Erythroblast (primary cell): ENCODE data around the gene CCL15.
A peak's percentile ranks its signal among the peaks of the same experiment; 100 is the strongest.
"Not testable (repeated sequence)": the region's sequence is repeated elsewhere in the genome, so short reads cannot be mapped to it uniquely, and the experiment has no call there.

ENCODE experiments used
- DNase-seq, 2 experiments: peaks; one replicate each; lab custom pipeline; 2025; lab: John Stamatoyannopoulos, UW
- GATA1 ChIP-seq: IDR thresholded peaks from 2 replicates; pipeline ENCODE4 v1.6.1; 2011; ENCODE audit warnings: low read depth, mild to moderate bottlenecking, control low read depth, low read length, moderate library complexity
- POLR2A ChIP-seq: IDR thresholded peaks from 2 replicates; pipeline ENCODE4 v1.6.1; 2011; ENCODE audit warnings: mild to moderate bottlenecking, low read length

The CCL15 gene, protein sequence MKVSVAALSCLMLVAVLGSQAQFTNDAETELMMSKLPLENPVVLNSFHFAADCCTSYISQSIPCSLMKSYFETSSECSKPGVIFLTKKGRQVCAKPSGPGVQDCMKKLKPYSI

DNA sequence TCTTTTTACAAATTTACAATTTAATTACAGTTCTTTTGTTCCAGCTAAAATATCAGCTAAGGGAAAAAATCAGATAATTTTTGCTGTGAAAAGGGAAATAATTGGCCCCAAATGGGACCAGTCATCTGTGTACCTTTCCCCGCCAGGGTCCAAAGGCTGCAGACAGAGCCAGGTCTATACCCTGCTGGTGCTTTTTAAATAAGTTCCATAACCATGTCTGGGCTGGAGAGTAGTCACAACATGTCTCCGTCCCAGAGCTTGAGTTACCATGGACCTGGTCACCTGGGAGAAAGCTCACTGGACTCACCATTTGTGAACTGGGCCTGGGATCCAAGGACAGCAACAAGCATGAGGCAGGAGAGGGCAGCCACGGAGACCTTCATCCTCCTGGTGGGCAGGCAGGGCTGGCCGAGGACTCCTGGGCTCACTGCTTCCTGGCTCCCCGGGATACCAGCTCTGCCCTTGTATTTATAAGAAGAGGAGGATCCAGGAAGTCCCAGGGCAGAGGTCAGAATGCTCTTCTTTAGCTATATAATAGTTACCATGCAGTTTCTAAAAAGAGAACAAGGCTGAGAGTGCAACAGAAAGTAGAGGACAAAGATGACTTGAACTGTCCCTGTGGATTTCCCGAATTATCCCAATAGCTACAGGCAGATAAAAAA lies at the start of gene CCL15:
TSS of gene CCL15 (minus strand) at position 444 of the 662 bp plus-strand sequence. CDS start at position 383, 61 bp downstream.
- TF ChIP-seq POLR2A (no peak), GATA1 (no peak)
- no peak for DNase-seq

- DNase-seq, result no peak
- TF ChIP-seq GATA1, result no peak
Measured at GRCh38 chr17:36049643-36050042, 48.3 kb upstream of the CCL15 start.

DNA sequence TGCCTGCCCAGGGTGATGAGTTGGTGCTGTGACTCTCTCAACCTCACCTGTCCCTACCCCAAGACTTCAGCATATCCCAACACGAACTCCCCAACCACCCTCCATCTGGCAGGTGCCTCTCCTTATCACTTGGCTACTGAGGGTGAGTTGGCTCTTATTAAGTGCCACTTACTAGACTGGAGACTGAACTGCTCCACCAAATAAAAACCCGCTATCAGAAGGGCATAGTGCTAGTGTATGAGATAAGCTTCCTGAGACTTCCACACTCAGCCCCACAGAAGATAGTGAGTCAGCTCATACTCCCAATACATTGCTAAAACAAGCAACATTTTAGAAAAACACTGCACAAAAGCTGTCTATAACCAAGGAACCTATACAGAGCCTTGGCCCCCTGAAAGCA lies 46.7 kb upstream of the CCL15 start:
- TF ChIP-seq GATA1 (no peak), POLR2A (peak; percentile 39)
- DNase-seq, result peak; percentile 17 to 65

GRCh38 chr17:36036235-36036634 lies 34.9 kb upstream of the CCL15 start:
- DNase-seq, result no peak

GRCh38 chr17:36034127-36034526 lies 32.8 kb upstream of the CCL15 start:
- peak in 1 of 2 experiments; percentile 8 for DNase-seq
- TF ChIP-seq POLR2A (peak; percentile 42), GATA1 (no peak)

More at GRCh38 chr17:36036235-36036634, 34.9 kb upstream of the CCL15 start:
- TF ChIP-seq POLR2A (no peak), GATA1 (no peak)

DNA sequence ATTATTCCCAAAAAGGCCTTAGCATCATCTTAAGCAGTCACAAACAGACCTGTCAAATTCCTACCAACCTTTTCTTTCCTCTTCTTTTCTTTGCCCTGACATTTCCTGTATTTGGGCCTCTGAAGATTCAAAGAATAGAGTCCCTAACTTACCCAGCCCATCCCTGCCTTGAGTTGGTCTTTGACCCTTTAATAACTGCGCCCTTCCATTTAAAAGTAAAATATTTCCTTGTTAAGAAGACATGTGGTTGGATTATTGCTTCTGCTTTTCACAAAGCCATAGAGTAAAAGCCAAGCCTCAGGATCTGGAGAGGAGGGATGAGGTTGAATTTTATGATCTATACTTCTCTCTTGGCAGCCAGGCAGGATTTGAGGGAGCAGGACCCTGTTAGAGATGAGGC lies 29.6 kb upstream of the CCL15 start:
- no peak for TF ChIP-seq GATA1
- no peak for TF ChIP-seq POLR2A

GRCh38 chr17:36027761-36028160 lies 26.4 kb upstream of the CCL15 start:
- TF ChIP-seq POLR2A (no peak), GATA1 (no peak)
- no peak for DNase-seq

More for the DNA sequence above, 29.6 kb upstream of the CCL15 start:
- no peak for DNase-seq

DNA sequence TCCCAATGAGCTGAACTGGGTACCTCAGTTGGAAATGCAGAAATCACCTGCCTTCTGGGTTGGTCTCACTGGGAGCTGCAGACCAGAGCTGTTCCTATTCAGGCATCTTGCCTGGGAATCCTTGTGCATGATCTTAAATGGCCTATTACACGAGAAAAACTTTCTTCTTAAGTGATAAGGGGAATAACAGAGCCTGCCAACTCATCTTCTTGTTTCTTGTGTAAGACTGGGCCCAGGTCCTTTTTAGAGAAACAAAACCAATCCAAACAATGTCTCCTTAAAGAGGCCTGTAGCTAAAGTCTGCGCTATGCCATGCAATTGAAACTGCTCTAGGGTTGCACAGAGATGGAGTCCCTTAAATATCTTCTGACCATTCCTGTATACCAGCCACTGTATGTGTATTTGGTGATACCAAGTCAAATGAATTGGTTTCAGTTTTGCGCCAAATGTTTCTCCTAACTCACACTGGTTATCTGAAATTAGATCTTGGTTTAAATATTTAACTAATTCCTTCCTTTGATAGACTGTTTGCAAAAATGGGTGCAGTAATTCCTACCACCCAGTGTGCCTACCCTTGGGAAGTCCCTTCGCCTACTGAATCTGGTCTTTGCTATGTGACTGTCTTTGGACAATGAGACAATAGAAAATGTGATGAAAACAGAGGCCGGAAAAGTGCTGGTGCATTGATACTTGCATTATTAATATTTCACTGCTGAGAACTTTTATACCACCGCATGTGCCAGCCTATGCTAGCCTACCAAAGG lies 22.9 kb upstream of the CCL15 start:
- no peak for DNase-seq
- TF ChIP-seq GATA1 (no peak), POLR2A (no peak)

- no peak for DNase-seq
- TF ChIP-seq GATA1, result no peak
- no peak for TF ChIP-seq POLR2A
Measured at GRCh38 chr17:36019423-36019822, 18.1 kb upstream of the CCL15 start.

GRCh38 chr17:36017799-36018198 lies 16.4 kb upstream of the CCL15 start, which contains the start of gene CCL23:
CCL23 (minus strand) TSS chr17:36017972; CDS start chr17:36017897, 75 bp downstream.
- no peak for TF ChIP-seq POLR2A
- TF ChIP-seq GATA1, result no peak
- DNase-seq, result no peak

DNA sequence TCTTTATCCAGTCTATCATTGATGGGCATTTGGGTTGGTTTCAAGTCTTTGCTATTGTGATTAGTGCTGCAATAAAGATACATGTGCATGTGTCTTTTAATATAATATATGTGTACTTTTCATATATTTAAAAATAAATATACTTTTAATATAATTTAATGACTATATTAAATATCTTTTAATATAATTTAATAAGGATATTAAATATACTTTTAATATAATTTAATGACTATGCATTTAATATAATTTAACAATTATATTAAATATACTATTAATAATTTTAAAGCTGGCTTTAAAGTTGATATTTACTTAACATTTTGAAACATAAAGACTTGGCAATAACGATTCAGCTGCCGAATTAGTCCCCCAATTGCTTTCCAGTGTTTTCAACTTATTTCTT lies 15.2 kb upstream of the CCL15 start:
- TF ChIP-seq GATA1, result no peak
- no peak for TF ChIP-seq POLR2A
- no peak for DNase-seq

DNA sequence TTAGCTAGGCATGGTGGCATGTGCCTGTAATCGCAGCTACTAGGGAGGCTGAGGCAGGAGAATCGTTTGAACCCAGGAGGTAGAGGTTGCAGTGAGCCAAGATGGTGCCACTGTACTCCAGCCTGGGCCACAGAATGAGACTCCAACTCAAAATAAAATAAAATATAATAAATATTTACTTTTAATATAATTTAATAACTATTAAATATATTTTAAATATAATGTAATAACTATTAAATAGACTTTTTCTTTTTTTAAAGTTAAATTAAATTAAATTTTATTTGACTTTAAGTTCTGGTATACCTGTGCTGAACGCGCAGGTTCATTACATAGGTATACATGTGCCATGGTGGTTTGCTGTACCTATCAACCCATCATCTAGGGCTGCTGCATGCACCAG lies 14.5 kb upstream of the CCL15 start:
- DNase-seq, result not testable (repeated sequence)

- TF ChIP-seq POLR2A (no peak), GATA1 (no peak)
- no peak for DNase-seq
Measured at GRCh38 chr17:36014946-36015345, 13.6 kb upstream of the CCL15 start.

DNA sequence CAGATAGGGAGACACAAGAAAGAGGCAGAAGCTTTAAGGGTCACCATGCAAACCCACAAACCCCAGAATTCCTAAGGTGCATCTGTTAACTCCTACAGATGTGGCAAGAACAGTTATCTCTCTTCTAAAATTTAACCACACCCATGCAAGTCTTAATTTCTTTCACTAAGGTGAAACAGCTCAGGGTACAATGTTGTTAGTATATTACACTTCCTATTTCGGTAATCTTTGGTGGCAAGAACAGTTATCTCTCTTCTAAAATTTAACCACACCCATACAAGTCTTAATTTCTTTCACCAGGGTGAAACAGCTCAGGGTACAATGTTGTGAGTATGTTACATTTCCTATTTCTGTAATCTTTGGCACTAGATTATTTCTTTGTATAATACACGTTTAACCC lies 9.8 kb upstream of the CCL15 start:
- TF ChIP-seq POLR2A (no peak), GATA1 (no peak)
- peak; percentile 13 to 51 for DNase-seq
